Naive B cell (primary cell): ENCODE results near the gene ZFR. TPM values are rescaled to one million over a fixed set of nuclear protein-coding genes. Genes with fewer than 3 reads are reported as not detected.

Experiments
- ATAC-seq, 2 donors: fragments of 150-1000 bp; cut with Tn5 transposase; 2 replicates each; pipeline ENCODE4 v1.10.0; 2021; ENCODE audit warnings: low read depth in 2 of 2, mild to moderate bottlenecking in 2 of 2, moderate library complexity in 2 of 2
- DNase-seq: peaks from one replicate; pipeline ENCODE4 v3.0.0; 2022
- H3K27ac Mint-ChIP-seq, 6 donors: one replicate each; pipeline ENCODE4 v1.8.0; 2020 to 2022; ENCODE audit warnings: mild to moderate bottlenecking in 6 of 6, mixed read lengths in 6 of 6, moderate library complexity in 5 of 6, inconsistent platforms in 2 of 6
- H3K27me3 Mint-ChIP-seq, 3 donors: one replicate each; pipeline ENCODE4 v1.8.0; 2021 to 2022; ENCODE audit warnings: mixed read lengths in 3 of 3, mild to moderate bottlenecking in 1 of 3
- H3K36me3 Mint-ChIP-seq, 2 donors: one replicate each; pipeline ENCODE4 v1.8.0; 2020 to 2022; ENCODE audit warnings: mixed read lengths in 2 of 2, inconsistent platforms in 1 of 2, mild to moderate bottlenecking in 1 of 2
- H3K4me1 Mint-ChIP-seq, 3 donors: one replicate each; pipeline ENCODE4 v1.8.0; 2020 to 2022; ENCODE audit warnings: mixed read lengths in 3 of 3, inconsistent platforms in 1 of 3, mild to moderate bottlenecking in 1 of 3, moderate library complexity in 1 of 3
- H3K4me3 Mint-ChIP-seq, 8 donors: one replicate each; pipeline ENCODE4 v1.8.0; 2020 to 2022; ENCODE audit warnings: mild to moderate bottlenecking in 8 of 8, mixed read lengths in 8 of 8, moderate library complexity in 8 of 8, inconsistent platforms in 2 of 8
- H3K9me3 Mint-ChIP-seq, 7 donors: one replicate each; pipeline ENCODE4 v1.8.0; 2020 to 2022; ENCODE audit warnings: mixed read lengths in 7 of 7, mild to moderate bottlenecking in 5 of 7, inconsistent platforms in 2 of 7, moderate library complexity in 1 of 7
- polyA plus RNA-seq, 6 donors: library from polyadenylated mRNA; unstranded; fragments of 300-500 nt; fragmentation: Illumina TruSeq; gene quantifications; one replicate each; pipeline ENCODE4 v1.2.3, GENCODE V29; 2021; ENCODE audit warnings: low read depth in 6 of 6

ZFR gene
- polyA plus RNA-seq, 6 donors from 2014 or later = 95.4 to 125 (median 107) TPM

GRCh38 chr5:32360906-32361305 is 83.6 kb downstream of the ZFR start:
- Mint-ChIP-seq H3K4me1 (no peaks in the 10 kb centered on the region), H3K27me3 (no peaks in the 10 kb centered on the region), H3K27ac (peak overlapping the region in 2 of 6 donors; percentile 7 to 28), H3K36me3 (peaks cover 5 to 12% of the 10 kb centered on the region in 2 donors), H3K9me3 (no peaks in the 10 kb centered on the region), H3K4me3 (no peak overlapping the region)
- DNase-seq (no peak), ATAC-seq (no peak)

DNA sequence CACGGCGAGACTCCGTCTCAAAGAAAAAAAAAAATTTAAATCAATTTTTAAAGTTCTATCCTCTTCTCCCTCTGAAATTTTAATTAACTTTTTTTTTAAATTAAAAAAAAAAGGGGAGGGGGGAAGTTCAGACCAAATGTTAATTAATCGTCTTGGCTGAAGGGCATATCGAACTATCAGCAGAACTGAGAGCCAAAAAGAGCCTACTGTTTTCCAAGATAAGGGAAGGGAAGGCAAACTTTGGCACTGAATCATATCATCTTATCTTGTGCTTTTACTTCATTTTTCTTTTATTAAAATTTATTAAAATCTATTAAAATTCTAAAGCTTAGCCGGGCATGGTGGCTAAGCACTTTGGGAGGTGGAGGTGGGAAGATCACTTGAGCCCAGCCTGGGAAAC is 85.9 kb downstream of the ZFR start:
- H3K4me1 Mint-ChIP-seq = no peaks in the 10 kb centered on the region
- peaks cover 12 to 15% of the 10 kb centered on the region in 2 donors for H3K36me3 Mint-ChIP-seq
- H3K4me3 Mint-ChIP-seq = no peak overlapping the region
- H3K27ac Mint-ChIP-seq = peak overlapping the region in 1 of 6 donors; percentile 79
- ATAC-seq (no peak), DNase-seq (no peak)
- no peaks in the 10 kb centered on the region for H3K9me3 Mint-ChIP-seq
- no peaks in the 10 kb centered on the region for H3K27me3 Mint-ChIP-seq

DNA sequence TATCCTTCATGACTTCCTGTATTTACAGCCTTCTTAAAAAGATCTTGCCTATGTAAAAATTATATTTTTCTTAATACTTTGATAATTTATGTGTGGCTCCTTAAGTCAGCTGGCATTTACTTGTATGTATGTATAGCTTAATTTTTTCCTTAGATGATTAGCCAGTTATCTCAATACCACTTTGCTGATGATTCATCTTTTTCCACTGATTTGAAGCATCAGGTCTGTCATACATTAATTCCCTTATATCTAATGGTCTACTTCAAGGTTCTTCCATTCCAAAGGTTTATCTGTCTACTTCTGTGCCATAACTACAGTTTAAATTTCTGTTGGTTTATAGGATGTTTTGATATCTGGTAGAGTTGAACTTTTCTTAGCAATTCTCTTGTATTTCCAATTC is 86.9 kb downstream of the ZFR start:
- H3K36me3 Mint-ChIP-seq = peaks cover 6 to 10% of the 10 kb centered on the region in 2 donors
- ATAC-seq = no peak
- no peaks in the 10 kb centered on the region for H3K27me3 Mint-ChIP-seq
- no peak overlapping the region for H3K4me3 Mint-ChIP-seq
- H3K9me3 Mint-ChIP-seq = no peaks in the 10 kb centered on the region
- H3K27ac Mint-ChIP-seq = peak overlapping the region in 1 of 6 donors; percentile 76
- H3K4me1 Mint-ChIP-seq = no peaks in the 10 kb centered on the region
- no peak for DNase-seq

DNA sequence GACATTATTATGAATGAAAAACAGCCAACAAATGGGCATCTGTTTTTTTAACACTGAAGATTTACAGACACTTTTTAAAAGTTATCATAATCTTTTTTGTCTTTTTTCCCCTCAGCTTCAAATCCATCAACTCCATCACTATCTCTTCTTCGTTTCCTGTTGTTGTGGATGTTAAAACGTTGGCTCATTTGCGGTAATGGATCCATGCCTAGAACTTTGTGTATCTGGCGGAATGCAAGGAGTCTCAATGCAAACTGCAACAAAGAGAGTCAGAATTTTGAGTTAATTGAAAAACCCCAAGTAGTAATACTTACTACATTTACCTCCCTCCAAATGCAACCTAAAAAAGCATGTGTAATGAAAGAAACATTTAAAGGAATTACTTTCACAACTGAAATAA is 88.9 kb downstream of the ZFR start:
- Mint-ChIP-seq H3K4me3 (no peak overlapping the region), H3K4me1 (no peaks in the 10 kb centered on the region), H3K27me3 (no peaks in the 10 kb centered on the region), H3K27ac (peak overlapping the region in 2 of 6 donors; percentile 21 to 56), H3K36me3 (peaks cover 0 to 10% of the 10 kb centered on the region in 2 donors), H3K9me3 (no peaks in the 10 kb centered on the region)
- no peak for DNase-seq
- ATAC-seq = no peak

DNA sequence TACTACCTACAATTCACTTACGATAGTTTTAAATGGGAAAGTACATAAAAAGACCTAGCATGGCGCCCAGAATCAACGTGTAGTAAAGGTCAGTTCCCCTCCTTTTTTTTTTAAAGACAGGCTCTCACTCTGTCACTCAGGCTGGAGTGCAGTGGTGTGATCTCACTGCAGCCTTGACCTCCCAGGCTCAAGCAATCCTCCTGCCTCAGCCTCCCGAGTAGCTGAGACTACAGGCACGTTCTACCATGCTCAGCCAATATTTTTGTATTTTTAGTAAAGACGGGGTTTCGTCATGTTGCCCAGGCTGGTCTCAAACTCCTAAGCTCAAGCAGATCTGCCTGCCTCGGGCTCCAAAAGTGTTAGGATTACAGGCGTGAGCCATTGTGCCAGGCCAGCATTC is 91.1 kb downstream of the ZFR start:
- H3K27ac Mint-ChIP-seq = peak overlapping the region in 2 of 6 donors; percentile 36 to 60
- DNase-seq = no peak
- peaks cover 0 to 7% (median under 1%) of the 10 kb centered on the region in 7 donors for H3K9me3 Mint-ChIP-seq
- no peak overlapping the region for H3K4me3 Mint-ChIP-seq
- H3K36me3 Mint-ChIP-seq = peaks cover 0 to 18% of the 10 kb centered on the region in 2 donors
- no peak for ATAC-seq
- H3K4me1 Mint-ChIP-seq = no peaks in the 10 kb centered on the region
- no peaks in the 10 kb centered on the region for H3K27me3 Mint-ChIP-seq

GRCh38 chr5:32352685-32353084 is 91.9 kb downstream of the ZFR start:
- Mint-ChIP-seq H3K27ac (no peak overlapping the region), H3K27me3 (no peaks in the 10 kb centered on the region), H3K36me3 (peaks cover 0 to 20% of the 10 kb centered on the region in 2 donors), H3K4me3 (peak overlapping the region in 1 of 8 donors; percentile 60), H3K9me3 (peaks cover under 1 to 13% (median 4%) of the 10 kb centered on the region in 7 donors), H3K4me1 (no peaks in the 10 kb centered on the region)
- DNase-seq (no peak), ATAC-seq (no peak)

GRCh38 chr5:32346869-32347268 is 97.7 kb downstream of the ZFR start:
- Mint-ChIP-seq H3K9me3 (peaks cover 4 to 39% (median 9%) of the 10 kb centered on the region in 7 donors), H3K4me1 (no peaks in the 10 kb centered on the region)

GRCh38 chr5:32343058-32343672 is 101.4 kb downstream of the ZFR start:
- peaks cover 8 to 65% (median 30%) of the 10 kb centered on the region in 7 donors for H3K9me3 Mint-ChIP-seq
- no peak overlapping the region for H3K27ac Mint-ChIP-seq
- DNase-seq (no peak), ATAC-seq (no peak)
- peaks cover 7 to 9% of the 10 kb centered on the region in 2 donors for H3K36me3 Mint-ChIP-seq
- no peaks in the 10 kb centered on the region for H3K4me1 Mint-ChIP-seq
- H3K27me3 Mint-ChIP-seq = no peaks in the 10 kb centered on the region
- H3K4me3 Mint-ChIP-seq = no peak overlapping the region

More at GRCh38 chr5:32346869-32347268, 97.7 kb downstream of the ZFR start:
- peaks cover 0 to 15% of the 10 kb centered on the region in 2 donors for H3K36me3 Mint-ChIP-seq
- H3K27ac Mint-ChIP-seq = no peak overlapping the region
- ATAC-seq (no peak), DNase-seq (no peak)
- no peak overlapping the region for H3K4me3 Mint-ChIP-seq
- no peaks in the 10 kb centered on the region for H3K27me3 Mint-ChIP-seq

- ATAC-seq = no peak
- Mint-ChIP-seq H3K36me3 (peaks cover 7 to 9% of the 10 kb centered on the region in 2 donors), H3K27me3 (no peaks in the 10 kb centered on the region), H3K27ac (no peak overlapping the region), H3K4me3 (no peak overlapping the region), H3K4me1 (no peaks in the 10 kb centered on the region), H3K9me3 (peaks cover 7 to 66% (median 31%) of the 10 kb centered on the region in 7 donors)
- no peak for DNase-seq
These were observed 101.9 kb downstream of the ZFR start for GRCh38 chr5:32342656-32343055.

- H3K27me3 Mint-ChIP-seq = no peaks in the 10 kb centered on the region
- H3K9me3 Mint-ChIP-seq = peaks cover 4 to 57% (median 28%) of the 10 kb centered on the region in 7 donors
- peaks cover 7 to 9% of the 10 kb centered on the region in 2 donors for H3K36me3 Mint-ChIP-seq
- no peak overlapping the region for H3K4me3 Mint-ChIP-seq
- ATAC-seq (no peak), DNase-seq (no peak)
- H3K4me1 Mint-ChIP-seq = no peaks in the 10 kb centered on the region
- no peak overlapping the region for H3K27ac Mint-ChIP-seq
These were observed 104.7 kb downstream of the ZFR start for GRCh38 chr5:32339878-32340277.

DNA sequence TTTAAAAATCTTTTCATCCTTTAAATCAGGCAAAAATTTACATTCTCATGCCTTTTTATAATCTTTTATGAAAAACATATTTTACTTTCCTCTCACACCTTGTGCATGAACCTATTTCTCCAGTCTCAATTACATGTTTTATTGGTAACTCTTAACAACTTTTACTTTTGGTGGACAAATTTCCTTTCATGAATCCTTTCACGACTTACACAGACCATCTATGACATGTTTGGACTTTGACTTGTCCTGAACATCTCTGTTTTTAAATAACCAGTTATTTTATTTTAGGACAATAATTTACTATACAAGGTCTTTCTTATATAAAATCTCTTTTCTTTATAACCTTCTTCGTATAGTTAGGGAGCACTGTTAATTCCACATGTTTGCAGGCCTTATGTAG is 105.3 kb downstream of the ZFR start:
- Mint-ChIP-seq H3K36me3 (peaks cover 7 to 9% of the 10 kb centered on the region in 2 donors), H3K27me3 (no peaks in the 10 kb centered on the region), H3K27ac (no peak overlapping the region), H3K9me3 (peaks cover 4 to 54% (median 28%) of the 10 kb centered on the region in 7 donors), H3K4me1 (no peaks in the 10 kb centered on the region), H3K4me3 (no peak overlapping the region)
- no peak for DNase-seq
- no peak for ATAC-seq

GRCh38 chr5:32332966-32333365 is 111.6 kb downstream of the ZFR start:
- H3K36me3 Mint-ChIP-seq = no peaks in the 10 kb centered on the region
- H3K9me3 Mint-ChIP-seq = peaks cover 0 to 7% (median 2%) of the 10 kb centered on the region in 7 donors
- no peak for DNase-seq
- peaks cover 0 to 4% (median 0%) of the 10 kb centered on the region in 3 donors for H3K27me3 Mint-ChIP-seq
- no peak overlapping the region for H3K4me3 Mint-ChIP-seq
- no peak overlapping the region for H3K27ac Mint-ChIP-seq
- no peaks in the 10 kb centered on the region for H3K4me1 Mint-ChIP-seq
- no peak for ATAC-seq

GRCh38 chr5:32332361-32332760 is 112.2 kb downstream of the ZFR start:
- no peaks in the 10 kb centered on the region for H3K4me1 Mint-ChIP-seq
- no peak overlapping the region for H3K27ac Mint-ChIP-seq
- peaks cover 0 to 3% (median 0%) of the 10 kb centered on the region in 7 donors for H3K9me3 Mint-ChIP-seq
- H3K36me3 Mint-ChIP-seq = no peaks in the 10 kb centered on the region
- no peak overlapping the region for H3K4me3 Mint-ChIP-seq
- ATAC-seq (no peak), DNase-seq (no peak)
- H3K27me3 Mint-ChIP-seq = peaks cover 0 to 4% (median 0%) of the 10 kb centered on the region in 3 donors

GRCh38 chr5:32331935-32332274 is 112.6 kb downstream of the ZFR start:
- Mint-ChIP-seq H3K27ac (no peak overlapping the region), H3K4me3 (no peak overlapping the region), H3K4me1 (no peaks in the 10 kb centered on the region), H3K9me3 (no peaks in the 10 kb centered on the region), H3K36me3 (no peaks in the 10 kb centered on the region), H3K27me3 (peaks cover 0 to 4% (median 0%) of the 10 kb centered on the region in 3 donors)
- no peak for DNase-seq
- ATAC-seq = no peak
